HFFc6 (cell line): Measurements from ENCODE around the gene WDR1. TPM values are rescaled to one million over a fixed set of nuclear protein-coding genes. Genes with fewer than 3 reads are reported as not detected.

Experiments
- DNase-seq: peaks from one replicate; pipeline ENCODE4 v3.0.0-alpha.2; 2018
- H3K27ac Mint-ChIP-seq: 2 replicates; pipeline ENCODE4 v1.8.0; 2020; ENCODE audit warnings: mild to moderate bottlenecking, mixed read lengths
- H3K27me3 Mint-ChIP-seq: 2 replicates; pipeline ENCODE4 v1.8.0; 2021; ENCODE audit warnings: mild to moderate bottlenecking, moderate library complexity, mixed read lengths; ENCODE audit not compliant: insufficient read depth
- H3K36me3 Mint-ChIP-seq: 2 replicates; pipeline ENCODE4 v1.8.0; 2021; ENCODE audit warnings: low read depth, mixed read lengths
- H3K4me1 Mint-ChIP-seq: 2 replicates; pipeline ENCODE4 v1.8.0; 2020; ENCODE audit warnings: low read depth, mixed read lengths
- H3K4me3 Mint-ChIP-seq: 2 replicates; pipeline ENCODE4 v1.8.0; 2020; ENCODE audit warnings: mild to moderate bottlenecking, moderate library complexity, mixed read lengths
- H3K9me3 Mint-ChIP-seq: 2 replicates; pipeline ENCODE4 v1.8.0; 2020; ENCODE audit warnings: mild to moderate bottlenecking, mixed read lengths
- CTCF ChIP-seq: fragments of 200-600 bp; sonication (generic); IDR thresholded peaks from 2 replicates; pipeline ENCODE4 v1.5.0; 2021; ENCODE audit warnings: antibody characterized with exemption, mild to moderate bottlenecking
- total RNA-seq, 6 experiments: library from RNA; stranded (reverse); fragmentation: NEBNext Ultra II Directional; extraction: Animal tissue kit (Norgen Biotek cat#: 25700); gene quantifications; 2 replicates in 1 of 6; 3 replicates in 5 of 6; pipeline ENCODE4 v1.2.3, GENCODE V29; 2021

The WDR1 gene
- total RNA-seq, 6 experiments from 2014 or later, result 720 to 838 (median 782) TPM

- TF ChIP-seq CTCF, result 0 out of 2 replicates have a peak, but pooled peaks have one; percentile 7
- peaks cover 27% of the 10 kb centered on the region for H3K27me3 Mint-ChIP-seq
- H3K4me3 Mint-ChIP-seq, result no peak overlapping the region
- H3K27ac Mint-ChIP-seq, result no peak overlapping the region
- no peaks in the 10 kb centered on the region for H3K36me3 Mint-ChIP-seq
- DNase-seq, result no peak
- H3K4me1 Mint-ChIP-seq, result no peaks in the 10 kb centered on the region
- no peaks in the 10 kb centered on the region for H3K9me3 Mint-ChIP-seq
Observed at GRCh38 chr4:10140866-10141759, 24.5 kb upstream of the WDR1 start.

DNA sequence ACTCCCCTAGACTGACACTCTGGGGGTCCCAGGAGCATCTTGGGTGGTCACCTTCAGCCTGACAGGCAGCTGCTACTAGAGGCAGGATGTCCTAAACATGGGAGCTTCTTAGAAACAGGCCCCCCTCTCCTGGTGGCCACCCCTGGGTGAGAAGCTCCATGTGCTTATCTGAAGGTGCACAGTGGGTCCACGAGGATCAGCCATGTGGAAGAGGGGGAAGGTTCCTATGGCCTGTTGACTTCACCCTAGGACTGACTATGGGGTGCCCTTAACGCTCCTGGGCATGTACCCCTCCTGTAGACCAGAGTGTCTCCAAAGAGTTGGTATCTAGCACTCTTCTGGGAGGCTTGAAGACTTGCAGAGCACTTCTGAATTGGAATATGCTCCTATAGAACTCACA lies 22.9 kb upstream of the WDR1 start:
- Mint-ChIP-seq H3K9me3 (no peaks in the 10 kb centered on the region), H3K4me3 (no peak overlapping the region), H3K36me3 (no peaks in the 10 kb centered on the region), H3K27ac (no peak overlapping the region), H3K4me1 (no peaks in the 10 kb centered on the region), H3K27me3 (peaks cover 23% of the 10 kb centered on the region)
- no peak for TF ChIP-seq CTCF
- DNase-seq, result no peak

- Mint-ChIP-seq H3K9me3 (no peaks in the 10 kb centered on the region), H3K4me3 (no peak overlapping the region), H3K36me3 (no peaks in the 10 kb centered on the region), H3K27ac (no peak overlapping the region), H3K27me3 (peaks cover 42% of the 10 kb centered on the region), H3K4me1 (no peaks in the 10 kb centered on the region)
- no peak for TF ChIP-seq CTCF
- DNase-seq, result no peak
Observed at GRCh38 chr4:10135260-10135659, 18.7 kb upstream of the WDR1 start.

DNA sequence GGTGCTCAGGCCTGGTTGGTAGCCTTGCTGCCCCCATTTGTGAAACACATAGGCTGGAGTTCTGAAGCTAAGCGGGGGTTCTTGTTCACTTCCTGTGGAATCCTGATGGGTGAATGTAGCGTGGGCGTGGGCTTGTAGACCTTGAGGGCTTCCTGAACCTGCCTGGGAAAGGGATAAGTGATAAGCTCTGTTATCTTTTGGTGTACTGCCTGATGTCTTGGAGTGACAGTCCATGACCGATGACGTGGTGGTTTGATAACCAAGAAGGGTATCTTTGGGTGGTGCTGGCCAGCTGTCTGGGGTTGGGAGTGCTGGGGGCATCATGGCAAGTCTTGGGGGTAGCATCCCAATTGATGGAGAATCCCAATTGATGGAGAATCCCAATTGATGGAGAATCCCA lies 17.5 kb upstream of the WDR1 start:
- no peak for TF ChIP-seq CTCF
- H3K4me1 Mint-ChIP-seq, result peaks cover 6% of the 10 kb centered on the region; the same call in 1 of the 2 replicates
- H3K36me3 Mint-ChIP-seq, result no peaks in the 10 kb centered on the region
- no peaks in the 10 kb centered on the region for H3K9me3 Mint-ChIP-seq
- peaks cover 40% of the 10 kb centered on the region for H3K27me3 Mint-ChIP-seq
- H3K27ac Mint-ChIP-seq, result no peak overlapping the region
- no peak for DNase-seq
- no peak overlapping the region for H3K4me3 Mint-ChIP-seq

GRCh38 chr4:10131202-10131601 lies 14.6 kb upstream of the WDR1 start:
- TF ChIP-seq CTCF, result no peak
- peaks cover 12% of the 10 kb centered on the region; the same call in 1 of the 2 replicates for H3K4me1 Mint-ChIP-seq
- H3K9me3 Mint-ChIP-seq, result no peaks in the 10 kb centered on the region
- H3K27ac Mint-ChIP-seq, result no peak overlapping the region
- H3K36me3 Mint-ChIP-seq, result no peaks in the 10 kb centered on the region
- DNase-seq, result no peak
- peaks cover 58% of the 10 kb centered on the region for H3K27me3 Mint-ChIP-seq
- no peak overlapping the region for H3K4me3 Mint-ChIP-seq
